Liver (tissue), 9 donors: ENCODE results near the gene ALDH7A1. TPM values are rescaled to one million over a fixed set of nuclear protein-coding genes. Genes with fewer than 3 reads are reported as not detected.

ENCODE experiments used
- DNase-seq: peaks from one replicate; pipeline ENCODE4 v3.0.0-alpha.2; 2017; ENCODE audit warnings: low spot score
- H3K27ac ChIP-seq, 2 donors: one replicate each; pipeline ENCODE4 v1.7.0; 2013; ENCODE audit warnings: inconsistent platforms in 2 of 2, low read length in 2 of 2, control low read depth in 1 of 2, low read depth in 1 of 2, mild to moderate bottlenecking in 1 of 2
- H3K27me3 ChIP-seq, 4 donors: one replicate each; pipeline versions ENCODE4 v1.6.1 to v1.7.0; 2013; ENCODE audit warnings: low read length in 3 of 4, inconsistent platforms in 1 of 4, mild to moderate bottlenecking in 1 of 4, moderate library complexity in 1 of 4; ENCODE audit not compliant: control insufficient read depth in 4 of 4, insufficient read depth in 4 of 4
- H3K36me3 ChIP-seq, 4 donors: one replicate each; pipeline versions ENCODE4 v1.6.1 to v1.7.0; 2013; ENCODE audit warnings: low read length in 3 of 4, mild to moderate bottlenecking in 3 of 4, low read depth in 1 of 4, moderate library complexity in 1 of 4; ENCODE audit not compliant: control insufficient read depth in 4 of 4, insufficient read depth in 3 of 4
- H3K4me1 ChIP-seq, 4 donors: one replicate each; pipeline versions ENCODE4 v1.6.1 to v1.7.0; 2013; ENCODE audit warnings: low read length in 3 of 4, mild to moderate bottlenecking in 3 of 4, moderate library complexity in 1 of 4; ENCODE audit not compliant: control insufficient read depth in 4 of 4, insufficient read depth in 4 of 4
- H3K4me3 ChIP-seq, 3 donors: one replicate each; pipeline versions ENCODE4 v1.6.1 to v1.7.0; 2013; ENCODE audit warnings: low read length in 3 of 3, control low read depth in 1 of 3, low read depth in 1 of 3, mild to moderate bottlenecking in 1 of 3
- H3K9ac ChIP-seq, 2 donors: one replicate each; pipeline ENCODE4 v1.7.0; 2013; ENCODE audit warnings: low read length in 2 of 2, mild to moderate bottlenecking in 2 of 2, moderate library complexity in 2 of 2, control low read depth in 1 of 2, low read depth in 1 of 2
- H3K9me3 ChIP-seq, 4 donors: one replicate each; pipeline versions ENCODE4 v1.6.1 to v1.7.0; 2013; ENCODE audit warnings: low read length in 3 of 4; ENCODE audit not compliant: control insufficient read depth in 4 of 4
- ATF3 ChIP-seq: IDR thresholded peaks from 2 replicates; pipeline ENCODE4 v1.6.1; 2016; ENCODE audit warnings: antibody characterized with exemption
- CTCF ChIP-seq: fragments of 150-350 bp; IDR thresholded peaks from 2 replicates; pipeline ENCODE4 v1.5.1; 2017; ENCODE audit warnings: improper control_type of control experiment, low read depth, low read length; ENCODE audit not compliant: missing input control
- EGR1 ChIP-seq, 2 donors: IDR thresholded peaks; 2 replicates each; pipeline ENCODE4 v1.6.1; 2016 to 2018; ENCODE audit warnings: antibody characterized with exemption in 2 of 2, low read depth in 2 of 2
- FOXA1 ChIP-seq: IDR thresholded peaks from 2 replicates; pipeline ENCODE4 v1.6.1; 2016; ENCODE audit warnings: antibody characterized with exemption
- GABPA ChIP-seq, 2 donors: IDR thresholded peaks in 1 of 2; conservative IDR thresholded peaks in 1 of 2; 2 replicates each; pipeline ENCODE4 v1.6.1; 2016; ENCODE audit warnings: antibody characterized with exemption in 2 of 2, mild to moderate bottlenecking in 1 of 2, moderate library complexity in 1 of 2
- HNF4A ChIP-seq, 2 donors: conservative IDR thresholded peaks; 2 replicates each; pipeline ENCODE4 v1.6.1; 2016; ENCODE audit warnings: antibody characterized with exemption in 2 of 2, mild to moderate bottlenecking in 2 of 2
- HNF4G ChIP-seq: IDR thresholded peaks from 2 replicates; pipeline ENCODE4 v1.6.1; 2016; ENCODE audit warnings: antibody characterized with exemption
- JUND ChIP-seq, 2 donors: IDR thresholded peaks; 2 replicates each; pipeline ENCODE4 v1.6.1; 2016; ENCODE audit warnings: antibody characterized with exemption in 2 of 2
- MAX ChIP-seq: IDR thresholded peaks from 2 replicates; pipeline ENCODE4 v1.6.1; 2016; ENCODE audit warnings: antibody characterized with exemption
- RAD21 ChIP-seq, 2 donors: IDR thresholded peaks; 2 replicates each; pipeline ENCODE4 v1.6.1; 2016; ENCODE audit warnings: antibody characterized with exemption in 2 of 2, mild to moderate bottlenecking in 2 of 2
- REST ChIP-seq: IDR thresholded peaks from 2 replicates; pipeline ENCODE4 v1.6.1; 2016; ENCODE audit warnings: antibody characterized with exemption, mild to moderate bottlenecking
- RXRA ChIP-seq, 2 donors: IDR thresholded peaks; 2 replicates each; pipeline ENCODE4 v1.6.1; 2017 to 2018; ENCODE audit warnings: antibody characterized with exemption in 2 of 2, mild to moderate bottlenecking in 1 of 2
- SP1 ChIP-seq: IDR thresholded peaks from 2 replicates; pipeline ENCODE4 v1.6.1; 2018; ENCODE audit warnings: antibody characterized with exemption, mild to moderate bottlenecking
- TAF1 ChIP-seq: conservative IDR thresholded peaks from 2 replicates; pipeline ENCODE4 v1.6.1; 2016; ENCODE audit warnings: antibody characterized with exemption, mild to moderate bottlenecking
- YY1 ChIP-seq: IDR thresholded peaks from 2 replicates; pipeline ENCODE4 v1.6.1; 2016; ENCODE audit warnings: antibody characterized with exemption, mild to moderate bottlenecking
- ZBTB33 ChIP-seq: IDR thresholded peaks from 2 replicates; pipeline ENCODE4 v1.6.1; 2016; ENCODE audit warnings: antibody characterized with exemption
- WGBS: extraction: QIAGEN DNeasy Blood & Tissue Kit; methylation state at CpG from one replicate; pipeline ENCODE4 v1.1.7; 2013; 5-methylcytosine and 5-hydroxymethylcytosine counted together
- polyA plus RNA-seq, 2 donors: library from polyadenylated mRNA; stranded (reverse) in 1 of 2; unstranded in 1 of 2; fragments of 200-250 nt in 1 of 2; fragments of >200 nt in 1 of 2; fragmentation: Nextera tagmentation in 1 of 2; extraction: Ambion mirVana in 1 of 2; gene quantifications; one replicate each; pipeline versions ENCODE4 v1.2.1 to v1.2.3, GENCODE V29; 2013 to 2015
- total RNA-seq, 2 donors: library from RNA; depleted of rRNA; stranded (reverse); fragments of >200 nt; gene quantifications; one replicate each; pipeline ENCODE4 v1.2.3, GENCODE V29; 2014
- donor health status: healthy.
- donor health status: healthy.
- donor health status: healthy.
- donor health status: healthy.
- donor health status: healthy.

ALDH7A1 gene
- total and polyA plus RNA-seq, 4 donors = 47.7 to 86.9 (median 58.4) TPM

GRCh38 chr5:126615286-126615685 is 20.3 kb upstream of the ALDH7A1 start:
- H3K4me1 ChIP-seq = peaks cover 0 to 4% (median 0%) of the 10 kb centered on the region in 4 donors
- no peaks in the 10 kb centered on the region for H3K9me3 ChIP-seq
- WGBS = 88% methylated on average over 4 of the region's 4 CpGs
- H3K27me3 ChIP-seq = no peaks in the 10 kb centered on the region
- H3K4me3 ChIP-seq = no peak overlapping the region
- no peak overlapping the region for H3K27ac ChIP-seq
- TF ChIP-seq CTCF = no peak
- no peak for TF ChIP-seq MAX
- TF ChIP-seq EGR1 (IDR thresholded peaks at IDR 0.05; ENCODE audit: low read depth in 2 of 2) = no peak
- no peak for TF ChIP-seq GABPA (IDR thresholded peaks at IDR 0.05 in 1 of 2, conservative IDR thresholded peaks at IDR 0.05 in 1 of 2)
- no peak for TF ChIP-seq SP1
- TF ChIP-seq JUND (IDR thresholded peaks at IDR 0.05) = no peak
- no peak for TF ChIP-seq ZBTB33
- no peak for TF ChIP-seq YY1
- TF ChIP-seq HNF4A (conservative IDR thresholded peaks at IDR 0.05) = no peak
- no peak for TF ChIP-seq TAF1
- no peak for TF ChIP-seq RAD21 (IDR thresholded peaks at IDR 0.05)
- TF ChIP-seq RXRA (IDR thresholded peaks at IDR 0.05) = no peak
- no peak for TF ChIP-seq ATF3
- no peak for DNase-seq
- H3K9ac ChIP-seq = no peak overlapping the region
- H3K36me3 ChIP-seq = peaks cover 3 to 18% (median 15%) of the 10 kb centered on the region in 4 donors

GRCh38 chr5:126613941-126614592 is 19.0 kb upstream of the ALDH7A1 start:
- no peaks in the 10 kb centered on the region for H3K27me3 ChIP-seq
- H3K36me3 ChIP-seq = peaks cover 5 to 17% (median 14%) of the 10 kb centered on the region in 4 donors
- peaks cover 3 to 14% (median 6%) of the 10 kb centered on the region in 4 donors for H3K4me1 ChIP-seq
- no peak for DNase-seq
- no peak overlapping the region for H3K9ac ChIP-seq
- no peak overlapping the region for H3K27ac ChIP-seq
- WGBS = 94% methylated on average over 7 of the region's 7 CpGs
- H3K9me3 ChIP-seq = no peaks in the 10 kb centered on the region
- TF ChIP-seq RXRA (IDR thresholded peaks at IDR 0.05) (no peak), REST (no peak), CTCF (no peak), HNF4G (no peak), FOXA1 (no peak), RAD21 (IDR thresholded peaks at IDR 0.05) (no peak), MAX (no peak), GABPA (IDR thresholded peaks at IDR 0.05 in 1 of 2, conservative IDR thresholded peaks at IDR 0.05 in 1 of 2) (no peak)
- no peak overlapping the region for H3K4me3 ChIP-seq
